GM12872 (cell line): ENCODE measurements around the gene PRSS22.

Experiments
- TF ChIP-seq, protein P1 (sequence below): IDR thresholded peaks from 3 replicates; pipeline ENCODE4 v1.5.1; 2011; ENCODE audit warnings: low read depth, mild to moderate bottlenecking, low read length, moderate library complexity; ENCODE audit not compliant: insufficient read depth

PRSS22 gene

GRCh38 chr16:2845116-2845515 lies 12.9 kb downstream of the PRSS22 start:
- TF ChIP-seq, protein P1, sequence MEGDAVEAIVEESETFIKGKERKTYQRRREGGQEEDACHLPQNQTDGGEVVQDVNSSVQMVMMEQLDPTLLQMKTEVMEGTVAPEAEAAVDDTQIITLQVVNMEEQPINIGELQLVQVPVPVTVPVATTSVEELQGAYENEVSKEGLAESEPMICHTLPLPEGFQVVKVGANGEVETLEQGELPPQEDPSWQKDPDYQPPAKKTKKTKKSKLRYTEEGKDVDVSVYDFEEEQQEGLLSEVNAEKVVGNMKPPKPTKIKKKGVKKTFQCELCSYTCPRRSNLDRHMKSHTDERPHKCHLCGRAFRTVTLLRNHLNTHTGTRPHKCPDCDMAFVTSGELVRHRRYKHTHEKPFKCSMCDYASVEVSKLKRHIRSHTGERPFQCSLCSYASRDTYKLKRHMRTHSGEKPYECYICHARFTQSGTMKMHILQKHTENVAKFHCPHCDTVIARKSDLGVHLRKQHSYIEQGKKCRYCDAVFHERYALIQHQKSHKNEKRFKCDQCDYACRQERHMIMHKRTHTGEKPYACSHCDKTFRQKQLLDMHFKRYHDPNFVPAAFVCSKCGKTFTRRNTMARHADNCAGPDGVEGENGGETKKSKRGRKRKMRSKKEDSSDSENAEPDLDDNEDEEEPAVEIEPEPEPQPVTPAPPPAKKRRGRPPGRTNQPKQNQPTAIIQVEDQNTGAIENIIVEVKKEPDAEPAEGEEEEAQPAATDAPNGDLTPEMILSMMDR = no peak

DNA sequence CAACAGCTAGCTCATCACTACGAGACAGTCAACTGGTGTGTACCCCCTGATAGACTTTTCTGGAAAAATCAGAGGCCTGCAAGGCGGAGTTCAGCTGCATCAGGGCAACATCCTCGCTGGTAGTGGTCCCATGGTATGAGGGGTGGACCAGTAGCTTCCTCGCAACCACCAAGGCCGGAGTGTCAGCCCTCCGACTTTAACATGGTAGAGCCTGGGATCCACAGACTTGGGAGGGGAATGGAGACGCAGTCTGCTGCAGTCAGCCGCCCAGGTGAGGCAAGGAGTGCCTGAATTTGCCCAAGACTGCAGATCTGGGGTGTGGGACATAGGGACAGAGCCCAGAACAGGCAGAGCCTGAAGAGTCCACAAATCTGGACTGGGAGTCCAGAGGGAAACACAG lies 14.4 kb downstream of the PRSS22 start:
- TF ChIP-seq, protein P1 = no peak

GRCh38 chr16:2842340-2843000 lies 15.5 kb downstream of the PRSS22 start:
- TF ChIP-seq, protein P1 = peak; percentile 73

- TF ChIP-seq, protein P1 = no peak
Measured at GRCh38 chr16:2841606-2842339, 16.2 kb downstream of the PRSS22 start.

DNA sequence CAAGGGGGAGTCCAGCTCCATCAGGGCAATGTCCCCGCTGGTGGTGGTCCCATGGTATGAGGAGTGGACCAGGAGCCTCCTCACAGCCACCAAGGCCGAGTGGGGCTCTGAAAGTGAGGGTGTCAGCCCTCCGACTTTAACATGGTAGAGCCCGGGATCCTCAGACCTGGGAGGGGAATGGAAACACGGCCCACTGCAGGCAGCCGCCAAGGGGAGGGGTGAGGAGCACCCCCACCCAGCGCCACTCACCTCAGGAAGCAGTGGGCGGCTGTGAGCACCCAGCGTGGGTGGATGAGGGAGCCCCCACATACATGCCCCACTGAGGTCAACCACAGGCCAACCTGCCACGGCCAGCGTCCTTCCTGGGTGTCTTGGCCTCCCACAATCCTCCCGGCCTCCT lies 17.1 kb downstream of the PRSS22 start:
- TF ChIP-seq, protein P1 = no peak

DNA sequence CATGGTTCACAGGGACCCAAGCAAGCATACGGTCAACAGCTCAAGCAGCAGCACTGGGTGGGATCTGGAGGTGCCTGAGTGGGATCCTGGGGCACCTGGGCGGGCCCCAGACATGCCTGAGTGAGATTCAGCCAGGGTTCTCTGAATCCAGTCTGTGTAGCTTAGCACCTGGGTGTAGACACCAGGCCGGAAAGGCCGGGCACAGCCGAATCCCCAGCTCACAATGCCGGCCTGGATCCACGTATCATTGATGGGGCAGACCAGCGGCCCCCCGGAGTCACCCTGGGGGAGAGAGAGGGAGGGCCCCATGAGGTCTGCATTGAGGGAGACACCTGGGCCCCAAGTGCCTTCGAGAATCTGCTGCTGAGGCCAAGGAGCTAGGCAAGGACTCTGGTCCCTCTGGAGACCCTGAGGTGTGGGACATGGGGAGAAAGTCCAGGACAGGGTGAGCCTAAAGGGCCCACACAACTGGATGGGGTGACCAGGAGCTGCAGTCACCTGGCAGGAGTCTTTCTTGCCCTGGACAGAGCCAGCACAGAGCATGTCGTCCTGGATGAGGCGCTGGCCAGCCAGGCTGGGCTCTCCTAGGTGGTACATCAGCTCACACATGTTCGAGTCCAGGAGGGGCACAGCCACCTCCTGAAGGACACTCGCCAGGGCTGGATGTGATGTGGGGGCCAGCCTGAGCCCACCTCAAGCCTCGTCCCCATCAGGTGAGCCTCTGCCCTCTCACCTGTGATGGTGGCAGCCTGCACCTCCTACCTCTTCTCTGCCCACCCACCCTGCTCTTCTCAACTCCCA lies 18.1 kb downstream of the PRSS22 start:
- TF ChIP-seq, protein P1 = no peak

DNA sequence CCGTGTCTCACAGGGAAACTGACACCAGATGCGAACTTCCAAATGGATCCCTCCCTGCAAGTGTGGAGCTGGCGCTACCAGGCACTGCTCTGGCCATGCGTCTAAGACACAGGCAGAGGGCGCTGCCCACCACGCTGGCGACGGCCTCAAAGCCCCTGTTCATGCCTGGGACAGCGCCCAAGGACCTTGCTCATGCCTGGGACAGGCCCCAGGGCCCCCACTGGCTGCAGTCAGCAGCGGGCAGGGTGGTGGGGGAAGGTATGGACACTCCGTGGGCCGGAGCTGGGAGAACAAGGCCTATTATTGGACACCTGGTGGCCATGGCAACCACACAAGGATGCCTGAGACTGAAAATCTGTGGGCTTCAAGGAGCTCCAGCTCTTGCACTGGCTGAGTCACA lies 19.0 kb downstream of the PRSS22 start:
- TF ChIP-seq, protein P1 = peak; percentile 79
